H1 (cell line): ENCODE results near the gene SLC24A3. TPM values are rescaled to one million over a fixed set of nuclear protein-coding genes. Genes with fewer than 3 reads are reported as not detected.

Source experiments
- CTCF ChIA-PET: fragments of 300-600 bp; sonication (Branson Sonifier 250); formaldehyde crosslinking; loops from one replicate; lab custom pipeline; 2021; ENCODE audit not compliant: partially characterized antibody; lab: Charles Lee
- POLR2A ChIA-PET: fragments of 300-600 bp; sonication (Branson Sonifier 250); formaldehyde crosslinking; loops from one replicate; lab custom pipeline; 2021; ENCODE audit warnings: inconsistent platforms; ENCODE audit not compliant: partially characterized antibody; lab: Charles Lee
- DNase-seq, 2 experiments: peaks; one replicate each; pipeline versions ENCODE4 v3.0.0 to v3.0.0-alpha.2; 2010 to 2022; ENCODE audit warnings: low spot score in 2 of 2, low read depth in 1 of 2, mixed read lengths in 1 of 2
- FAIRE-seq: peaks from 2 replicates; lab custom pipeline; 2011; peaks lifted over from hg19 to GRCh38; lab: Jason Lieb, UNC
- H2AFZ ChIP-seq: 2 replicates; pipeline ENCODE4 v1.8.1; 2012; ENCODE audit warnings: low read length, inconsistent platforms
- H2AK5ac ChIP-seq: 2 replicates; pipeline ENCODE4 v1.6.1; 2013; ENCODE audit warnings: low read depth, low read length
- H2BK120ac ChIP-seq: replicated peaks from 2 replicates; pipeline ENCODE3; 2013; ENCODE audit warnings: low read depth, low read length, inconsistent platforms
- H2BK12ac ChIP-seq: 2 replicates; pipeline ENCODE4 v1.6.1; 2013; ENCODE audit warnings: low read depth, low read length
- H2BK15ac ChIP-seq: 2 replicates; pipeline ENCODE4 v1.6.1; 2013; ENCODE audit warnings: low read length
- H2BK20ac ChIP-seq: 2 replicates; pipeline ENCODE4 v1.6.1; 2013; ENCODE audit warnings: low read length
- H2BK5ac ChIP-seq: 2 replicates; pipeline ENCODE4 v1.6.1; 2013; ENCODE audit warnings: low read depth, low read length
- H3K14ac ChIP-seq: 2 replicates; pipeline ENCODE4 v1.6.1; 2013; ENCODE audit warnings: inconsistent platforms; ENCODE audit not compliant: insufficient read length
- H3K18ac ChIP-seq: 2 replicates; pipeline ENCODE4 v1.6.1; 2013; ENCODE audit warnings: low read length; ENCODE audit errors: extremely low read depth
- H3K23ac ChIP-seq: 2 replicates; pipeline ENCODE4 v1.6.1; 2013; ENCODE audit warnings: inconsistent platforms; ENCODE audit not compliant: insufficient read length
- H3K23me2 ChIP-seq: 2 replicates; pipeline ENCODE4 v1.6.1; 2013; ENCODE audit warnings: low read depth, low read length
- H3K27ac ChIP-seq: 2 replicates; pipeline ENCODE4 v1.6.1; 2011; ENCODE audit warnings: low read depth, low read length, inconsistent platforms
- H3K27me3 ChIP-seq, 4 experiments: replicated peaks in 1 of 4; 1 replicate in 1 of 4; 2 replicates in 3 of 4; pipeline versions ENCODE4 v1.6.1 to v1.8.1; 2011 to 2013; ENCODE audit warnings: low read length in 3 of 4, mild to moderate bottlenecking in 3 of 4, inconsistent platforms in 2 of 4, mixed read lengths in 2 of 4, moderate library complexity in 1 of 4; ENCODE audit not compliant: control insufficient read depth in 3 of 4, insufficient read depth in 3 of 4; ENCODE audit errors: extremely low read depth in 1 of 4
- H3K36me3 ChIP-seq, 4 experiments: 2 replicates each; pipeline versions ENCODE4 v1.6.1 to v1.8.1; 2011 to 2013; ENCODE audit warnings: mild to moderate bottlenecking in 4 of 4, low read length in 3 of 4, moderate library complexity in 2 of 4, control low read depth in 1 of 4, inconsistent platforms in 1 of 4; ENCODE audit not compliant: insufficient read depth in 4 of 4, control insufficient read depth in 2 of 4
- H3K4ac ChIP-seq: replicated peaks from 2 replicates; pipeline ENCODE3; 2013; ENCODE audit warnings: low read length, low read depth, mixed read lengths, inconsistent platforms; ENCODE audit not compliant: insufficient read length
- H3K4me1 ChIP-seq, 4 experiments: replicated peaks in 1 of 4; 1 replicate in 1 of 4; 2 replicates in 3 of 4; pipeline versions ENCODE4 v1.6.1 to v1.8.1; 2011 to 2013; ENCODE audit warnings: low read length in 3 of 4, inconsistent platforms in 2 of 4, mixed read lengths in 1 of 4; ENCODE audit not compliant: insufficient read depth in 4 of 4, control insufficient read depth in 3 of 4
- H3K4me2 ChIP-seq, 2 experiments: 2 replicates each; pipeline versions ENCODE4 v1.6.1 to v1.8.1; 2011 to 2013; ENCODE audit warnings: low read depth in 2 of 2, low read length in 2 of 2, control low read depth in 1 of 2, inconsistent platforms in 1 of 2, mild to moderate bottlenecking in 1 of 2; ENCODE audit not compliant: insufficient read depth in 1 of 2
- H3K4me3 ChIP-seq, 4 experiments: fragments of 200-600, 300-600 bp in 1 of 4; sonication (generic), shearing (Covaris generic), sonication (Bioruptor Twin) in 1 of 4; 2 replicates each; pipeline versions ENCODE4 v1.5.1 to v1.8.1; 2011 to 2016; ENCODE audit warnings: low read length in 4 of 4, low read depth in 3 of 4, control low read depth in 2 of 4, inconsistent platforms in 2 of 4, mild to moderate bottlenecking in 2 of 4, mixed read lengths in 1 of 4, moderate library complexity in 1 of 4; ENCODE audit not compliant: insufficient read depth in 2 of 4; ENCODE audit errors: extremely low read depth in 1 of 4
- H3K56ac ChIP-seq: replicated peaks from 2 replicates; pipeline ENCODE3; 2013; ENCODE audit warnings: low read depth, mild to moderate bottlenecking, mixed read lengths, low read length, inconsistent platforms; ENCODE audit not compliant: insufficient read length
- H3K79me1 ChIP-seq: 2 replicates; pipeline ENCODE4 v1.6.1; 2013; ENCODE audit warnings: low read depth, low read length, control low read depth
- H3K79me2 ChIP-seq, 2 experiments: 2 replicates each; pipeline versions ENCODE4 v1.6.1 to v1.8.1; 2012 to 2013; ENCODE audit warnings: low read length in 2 of 2, mild to moderate bottlenecking in 2 of 2, inconsistent platforms in 1 of 2; ENCODE audit not compliant: insufficient read depth in 2 of 2, control insufficient read depth in 1 of 2
- H3K9ac ChIP-seq, 4 experiments: replicated peaks in 1 of 4; 1 replicate in 1 of 4; 2 replicates in 3 of 4; pipeline versions ENCODE4 v1.6.1 to v1.8.1; 2011 to 2013; ENCODE audit warnings: low read depth in 3 of 4, low read length in 3 of 4, control low read depth in 2 of 4, mild to moderate bottlenecking in 2 of 4, moderate library complexity in 2 of 4, inconsistent platforms in 1 of 4; ENCODE audit errors: extremely low read depth in 1 of 4
- H3K9me3 ChIP-seq, 2 experiments: 2 replicates each; pipeline versions ENCODE4 v1.6.1 to v1.8.1; 2012 to 2013; ENCODE audit warnings: mild to moderate bottlenecking in 2 of 2, moderate library complexity in 2 of 2, control low read depth in 1 of 2, inconsistent platforms in 1 of 2, low read depth in 1 of 2, low read length in 1 of 2, mixed read lengths in 1 of 2; ENCODE audit not compliant: insufficient read depth in 2 of 2
- H4K20me1 ChIP-seq, 2 experiments: replicated peaks in 1 of 2; 2 replicates each; pipeline versions ENCODE3 to v1.8.1; 2011 to 2013; ENCODE audit warnings: inconsistent platforms in 2 of 2, low read length in 2 of 2, mild to moderate bottlenecking in 1 of 2; ENCODE audit not compliant: insufficient read depth in 2 of 2, control insufficient read depth in 1 of 2
- H4K5ac ChIP-seq: 2 replicates; pipeline ENCODE4 v1.6.1; 2013; ENCODE audit warnings: low read length, low read depth, mixed read lengths, inconsistent platforms; ENCODE audit not compliant: insufficient read length
- H4K8ac ChIP-seq: 2 replicates; pipeline ENCODE4 v1.8.0; 2013; ENCODE audit warnings: mild to moderate bottlenecking, moderate library complexity, low read length, inconsistent platforms; ENCODE audit not compliant: insufficient read depth; ENCODE audit errors: extremely low read depth
- H4K91ac ChIP-seq: replicated peaks from 2 replicates; pipeline ENCODE3; 2013; ENCODE audit warnings: low read length, mixed read lengths, inconsistent platforms; ENCODE audit not compliant: insufficient read length
- ASH2L ChIP-seq: fragments of 200-600, 300-600 bp; sonication (generic); IDR thresholded peaks from one replicate; pipeline ENCODE4 v1.7.1; 2017; ENCODE audit warnings: low read length
- CEBPB ChIP-seq: IDR thresholded peaks from 2 replicates; pipeline ENCODE4 v1.6.1; 2012; ENCODE audit warnings: low read depth, low read length
- CHD1 ChIP-seq: IDR thresholded peaks from 2 replicates; pipeline ENCODE4 v1.6.1; 2012; ENCODE audit warnings: low read depth, low read length, improper control_type of control experiment
- GTF2F1 ChIP-seq: IDR thresholded peaks from 2 replicates; pipeline ENCODE4 v1.6.1; 2012; ENCODE audit warnings: low read depth, low read length, improper control_type of control experiment, borderline replicate concordance
- JUN ChIP-seq: IDR thresholded peaks from 2 replicates; pipeline ENCODE4 v1.6.1; 2011; ENCODE audit warnings: low read depth, mild to moderate bottlenecking, improper control_type of control experiment, low read length
- MAX ChIP-seq: IDR thresholded peaks from 2 replicates; pipeline ENCODE4 v1.6.1; 2012; ENCODE audit warnings: inconsistent platforms
- NRF1 ChIP-seq: IDR thresholded peaks from 2 replicates; pipeline ENCODE4 v1.6.1; 2011; ENCODE audit warnings: mild to moderate bottlenecking, low read depth, low read length, improper control_type of control experiment
- SAP30 ChIP-seq: fragments of 300-600 bp; sonication (generic); IDR thresholded peaks from 2 replicates; pipeline ENCODE4 v1.7.1; 2012; ENCODE audit warnings: low read length, moderate library complexity, mild to moderate bottlenecking, inconsistent platforms; ENCODE audit not compliant: insufficient read depth, insufficient replicate concordance
- SIRT6 ChIP-seq: IDR thresholded peaks from one replicate; pipeline ENCODE4 v1.7.1; 2012; ENCODE audit warnings: low read length, inconsistent platforms
- SP4 ChIP-seq: IDR thresholded peaks from 2 replicates; pipeline ENCODE4 v1.6.1; 2012; ENCODE audit warnings: low read length, inconsistent platforms
- TBP ChIP-seq: IDR thresholded peaks from 2 replicates; pipeline ENCODE4 v1.6.1; 2011; ENCODE audit warnings: low read depth, low read length, improper control_type of control experiment
- WGBS, 2 experiments: shearing (Covaris generic) in 1 of 2; methylation state at CpG; one replicate each; pipeline versions ENCODE4 v1.1.6 to v1.1.7; 2013 to 2015; ENCODE audit warnings: low lambda C conversion rate in 2 of 2, mixed read lengths in 2 of 2, inconsistent platforms in 1 of 2, low coverage in 1 of 2, missing lambda C conversion rate in 1 of 2; ENCODE audit not compliant: insufficient replicate concordance in 2 of 2, insufficient coverage in 1 of 2, insufficient read length in 1 of 2; ENCODE audit errors: extremely low coverage in 1 of 2, missing lambda C conversion rate in 1 of 2; 5-methylcytosine and 5-hydroxymethylcytosine counted together
- polyA plus RNA-seq, 7 experiments: library from polyadenylated mRNA; depleted of rRNA in 3 of 7; stranded (reverse) in 5 of 7; unstranded in 2 of 7; fragments of >200 nt in 5 of 7; fragments of 200-250 nt in 2 of 7; gene quantifications; 1 replicate in 5 of 7; 2 replicates in 1 of 7; 4 replicates in 1 of 7; pipeline versions ENCODE4 v1.2.1 to v1.2.3, GENCODE V29; 2011 to 2013; ENCODE audit warnings: missing spikeins in 2 of 7, mixed read lengths in 2 of 7
- total RNA-seq: library from RNA; stranded (reverse); fragmentation: NEBNext Ultra II Directional; extraction: Animal tissue kit (Norgen Biotek cat#: 25700); gene quantifications from 2 replicates; pipeline ENCODE4 v1.2.1, GENCODE V29; 2021

The SLC24A3 gene
- total and polyA plus RNA-seq, 2 of the 8 experiments (the other 6 are each of a cell fraction or from before 2014, with no cell fraction given), result 4.5 to 6.3 TPM

DNA sequence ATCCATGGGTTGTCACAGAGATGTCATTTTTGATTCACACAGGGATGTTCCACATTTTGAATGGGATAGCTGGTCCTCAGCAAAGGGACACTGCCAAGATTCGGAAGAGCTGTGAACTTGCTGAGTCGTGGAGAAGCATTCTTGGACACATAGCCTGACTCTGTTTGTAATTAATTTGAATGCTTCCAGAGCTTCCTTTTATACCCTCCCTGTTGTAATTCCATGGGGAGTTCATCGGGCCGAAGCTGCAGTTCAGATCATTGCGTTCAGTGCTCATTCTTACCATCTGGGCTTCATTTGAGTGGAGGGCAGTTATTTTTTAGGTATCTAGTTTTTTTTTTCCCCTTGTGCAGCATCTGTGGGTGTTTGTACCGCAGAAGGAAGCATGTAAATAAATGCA, 126.5 kb downstream of the SLC24A3 start:
- Histone ChIP-seq H3K27me3 (no peaks in the 10 kb centered on the region), H2BK20ac (no peak overlapping the region), H3K4me3 (no peak overlapping the region), H3K23me2 (no peaks in the 10 kb centered on the region), H4K5ac (no peak overlapping the region), H2AFZ (no peak overlapping the region), H3K79me2 (no peaks in the 10 kb centered on the region), H2BK12ac (no peak overlapping the region), H3K14ac (no peak overlapping the region), H3K18ac (no peak overlapping the region), H3K4ac (no peak overlapping the region), H2BK15ac (no peak overlapping the region), H3K27ac (no peak overlapping the region), H3K9ac (no peak overlapping the region), H3K23ac (no peak overlapping the region), H3K9me3 (no peaks in the 10 kb centered on the region), H3K4me2 (no peak overlapping the region), H2BK5ac (no peak overlapping the region), H3K56ac (no peak overlapping the region), H2BK120ac (no peak overlapping the region), H4K20me1 (peaks cover 0 to 1% of the 10 kb centered on the region in 2 experiments), H4K8ac (no peak overlapping the region), H3K36me3 (no peaks in the 10 kb centered on the region), H4K91ac (no peak overlapping the region), H3K4me1 (no peaks in the 10 kb centered on the region), H3K79me1 (no peaks in the 10 kb centered on the region), H2AK5ac (no peak overlapping the region)
- FAIRE-seq (no peak), DNase-seq (no peak)
- 92% methylated on average over 6 of the region's 6 CpGs; no CpG with 5 or more reads in 1 of the 2 experiments for WGBS, 2 experiments
- no peak for TF ChIP-seq SAP30
- TF ChIP-seq NRF1, result no peak
- no peak for TF ChIP-seq SP4
- TF ChIP-seq TBP, result no peak
- no peak for TF ChIP-seq CEBPB
- no peak for TF ChIP-seq GTF2F1
- TF ChIP-seq JUN, result no peak
- no peak for TF ChIP-seq CHD1
- TF ChIP-seq MAX, result no peak
- no peak for TF ChIP-seq ASH2L
- TF ChIP-seq SIRT6, result no peak
- POLR2A ChIA-PET, result no interaction called here
- CTCF ChIA-PET, result interaction anchor here (1.1 to 1.6 kb wide), 2 partner anchors 12 kb away, joined by 3 to 7 read pairs; no protein-coding TSS in a partner anchor
